ENCODE results near the gene ACOT7.

The ACOT7 gene

GRCh38 chr1:6424000-6424565, 30.5 kb upstream of the ACOT7 start:
- no peak for DNase-seq (ENCODE audit: low read depth)

GRCh38 chr1:6423321-6423999, 29.9 kb upstream of the ACOT7 start:
- peak; percentile 53 for DNase-seq (ENCODE audit: low read depth)

- no peak for DNase-seq (ENCODE audit: low read depth)
Measured at GRCh38 chr1:6421266-6421665, 27.7 kb upstream of the ACOT7 start.

- DNase-seq (ENCODE audit: low read depth) = no peak
Measured at GRCh38 chr1:6420454-6421042, 27.0 kb upstream of the ACOT7 start.

GRCh38 chr1:6419804-6420453, 26.4 kb upstream of the ACOT7 start, which contains the start of gene HES2:
Gene HES2, minus strand, starts transcription at chr1:6419919. Its CDS starts 99 bp downstream, at chr1:6419820.
- DNase-seq (ENCODE audit: low read depth) = no peak

GRCh38 chr1:6419397-6419803, 25.8 kb upstream of the ACOT7 start:
- DNase-seq (ENCODE audit: low read depth) = no peak

GRCh38 chr1:6418668-6419396, 25.3 kb upstream of the ACOT7 start:
- DNase-seq (ENCODE audit: low read depth) = no peak

GRCh38 chr1:6417961-6418667, 24.5 kb upstream of the ACOT7 start:
- DNase-seq (ENCODE audit: low read depth) = no peak

GRCh38 chr1:6416906-6417305, 23.3 kb upstream of the ACOT7 start:
- DNase-seq (ENCODE audit: low read depth) = no peak

- DNase-seq (ENCODE audit: low read depth) = no peak
Measured at GRCh38 chr1:6416295-6416656, 22.7 kb upstream of the ACOT7 start.

- DNase-seq (ENCODE audit: low read depth) = no peak
Measured at GRCh38 chr1:6414881-6415626, 21.5 kb upstream of the ACOT7 start.

- no peak for DNase-seq (ENCODE audit: low read depth)
Measured at GRCh38 chr1:6414443-6414844, 20.9 kb upstream of the ACOT7 start.

- DNase-seq (ENCODE audit: low read depth) = no peak
Measured at GRCh38 chr1:6412896-6413295, 19.3 kb upstream of the ACOT7 start.

- DNase-seq (ENCODE audit: low read depth) = no peak
Measured at GRCh38 chr1:6410248-6410893, 16.8 kb upstream of the ACOT7 start.

GRCh38 chr1:6409733-6410132, 16.2 kb upstream of the ACOT7 start:
- DNase-seq (ENCODE audit: low read depth) = no peak

GRCh38 chr1:6409053-6409452, 15.5 kb upstream of the ACOT7 start:
- no peak for DNase-seq (ENCODE audit: low read depth)

- no peak for DNase-seq (ENCODE audit: low read depth)
Measured at GRCh38 chr1:6408023-6408422, 14.5 kb upstream of the ACOT7 start.

GRCh38 chr1:6401673-6402072, 8.1 kb upstream of the ACOT7 start:
- DNase-seq (ENCODE audit: low read depth) = no peak

GRCh38 chr1:6399294-6399693, 5.7 kb upstream of the ACOT7 start:
- no peak for DNase-seq (ENCODE audit: low read depth)

- DNase-seq (ENCODE audit: low read depth) = no peak
Measured at GRCh38 chr1:6397844-6398441, 4.4 kb upstream of the ACOT7 start.

Data from stimulated activated CD8-positive, alpha-beta memory T cell treated with anti-CD3 and anti-CD28 coated beads, Interleukin-12 subunit alpha, Interleukin-12 subunit beta, amount 100 ng/mL, for 4 hours (primary cell).